NCI-H460 (cell line): ENCODE data around the gene IFIT2. TPM values are rescaled to one million over a fixed set of nuclear protein-coding genes. Genes with fewer than 3 reads are reported as not detected.
"Not testable (repeated sequence)": the region's sequence is repeated elsewhere in the genome, so short reads cannot be mapped to it uniquely, and the experiment has no call there.

ENCODE experiments used
- DNase-seq: peaks from one replicate; pipeline ENCODE4 v3.0.0-alpha.2; 2016; ENCODE audit warnings: low read depth; ENCODE audit errors: extremely low read depth
- total RNA-seq: library from RNA; depleted of rRNA; stranded (reverse); fragments of >200 nt; shearing (Covaris generic); gene quantifications from 2 replicates; pipeline ENCODE4 v1.2.3, GENCODE V29; 2014

Gene IFIT2
- total RNA-seq, 1 experiment from 2014 or later = 1.2 TPM

DNA sequence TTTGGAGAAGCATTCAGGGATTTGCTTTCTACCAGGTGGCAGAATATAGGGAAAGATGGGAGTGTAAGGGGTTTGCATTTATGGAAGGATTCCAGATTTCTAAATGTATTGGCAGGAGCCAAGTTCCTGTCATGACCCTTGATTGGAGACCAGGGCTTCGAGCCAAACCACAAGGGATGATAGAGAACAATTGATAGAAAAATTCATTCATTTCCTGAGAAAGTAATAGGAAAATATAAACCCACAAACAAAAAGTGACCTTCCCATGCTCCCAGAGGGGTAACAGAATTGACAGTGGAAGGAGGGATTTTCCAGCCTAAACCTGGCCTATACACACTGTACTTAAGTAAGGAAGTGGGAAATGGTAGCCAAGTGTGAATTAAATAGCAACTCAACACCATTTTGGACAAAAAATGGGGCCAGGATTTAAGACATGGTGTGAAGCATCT is 22.4 kb upstream of the IFIT2 start:
- no peak for DNase-seq

DNA sequence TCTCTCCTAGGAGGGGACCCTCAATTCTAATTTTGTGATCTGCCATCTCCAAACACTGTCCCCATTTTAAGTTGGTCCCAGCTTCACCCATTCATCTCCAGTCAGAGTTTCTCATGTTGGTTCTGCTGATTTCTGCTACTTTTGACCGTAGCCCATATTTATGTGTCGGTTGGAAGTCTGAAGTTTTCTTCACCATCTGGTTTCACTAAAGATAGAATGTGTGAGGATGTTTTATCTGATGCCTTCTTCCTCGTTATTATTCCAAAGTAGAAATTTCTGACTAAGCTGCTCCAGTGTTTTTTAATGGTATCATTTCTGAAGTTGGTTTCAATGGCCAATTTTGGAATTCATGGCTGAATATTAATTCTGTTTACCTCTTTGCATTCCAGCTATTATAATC is 21.3 kb upstream of the IFIT2 start:
- no peak for DNase-seq

DNA sequence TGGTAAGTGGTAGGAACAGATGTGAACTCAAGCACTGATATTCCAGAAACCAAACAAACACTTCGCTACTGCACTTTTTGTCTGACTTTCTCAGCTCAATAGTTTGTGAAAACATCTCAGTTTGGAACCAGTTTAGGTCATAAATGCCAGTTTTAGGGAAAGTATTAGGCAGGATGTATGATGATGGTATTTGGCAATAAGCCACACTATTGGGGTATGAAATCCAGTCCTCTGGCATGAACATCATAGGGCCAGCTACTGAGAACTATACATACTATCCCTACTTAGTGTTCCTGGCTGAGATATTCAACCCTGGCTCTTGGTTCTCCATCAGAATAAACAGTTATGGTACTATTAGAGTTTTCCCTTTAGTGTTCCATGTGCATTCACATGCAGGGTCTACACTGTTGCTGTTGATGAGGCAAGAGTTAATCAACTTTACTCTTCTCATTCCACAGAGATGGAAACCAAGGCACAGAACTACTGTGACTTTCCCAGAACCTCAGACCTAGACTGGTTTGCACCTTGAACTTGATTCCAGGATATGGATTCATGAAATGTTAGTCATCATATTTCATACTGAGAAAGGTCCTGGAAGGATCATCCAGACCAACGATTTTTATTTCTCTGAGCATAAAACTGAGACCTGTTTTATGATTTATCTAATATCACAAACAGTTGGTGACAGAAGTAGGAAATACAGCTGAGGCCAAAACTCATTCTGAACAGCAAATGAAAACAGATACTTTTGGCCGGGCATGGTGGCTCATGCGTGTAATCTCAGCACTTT is 20.0 kb upstream of the IFIT2 start:
- no peak for DNase-seq

DNA sequence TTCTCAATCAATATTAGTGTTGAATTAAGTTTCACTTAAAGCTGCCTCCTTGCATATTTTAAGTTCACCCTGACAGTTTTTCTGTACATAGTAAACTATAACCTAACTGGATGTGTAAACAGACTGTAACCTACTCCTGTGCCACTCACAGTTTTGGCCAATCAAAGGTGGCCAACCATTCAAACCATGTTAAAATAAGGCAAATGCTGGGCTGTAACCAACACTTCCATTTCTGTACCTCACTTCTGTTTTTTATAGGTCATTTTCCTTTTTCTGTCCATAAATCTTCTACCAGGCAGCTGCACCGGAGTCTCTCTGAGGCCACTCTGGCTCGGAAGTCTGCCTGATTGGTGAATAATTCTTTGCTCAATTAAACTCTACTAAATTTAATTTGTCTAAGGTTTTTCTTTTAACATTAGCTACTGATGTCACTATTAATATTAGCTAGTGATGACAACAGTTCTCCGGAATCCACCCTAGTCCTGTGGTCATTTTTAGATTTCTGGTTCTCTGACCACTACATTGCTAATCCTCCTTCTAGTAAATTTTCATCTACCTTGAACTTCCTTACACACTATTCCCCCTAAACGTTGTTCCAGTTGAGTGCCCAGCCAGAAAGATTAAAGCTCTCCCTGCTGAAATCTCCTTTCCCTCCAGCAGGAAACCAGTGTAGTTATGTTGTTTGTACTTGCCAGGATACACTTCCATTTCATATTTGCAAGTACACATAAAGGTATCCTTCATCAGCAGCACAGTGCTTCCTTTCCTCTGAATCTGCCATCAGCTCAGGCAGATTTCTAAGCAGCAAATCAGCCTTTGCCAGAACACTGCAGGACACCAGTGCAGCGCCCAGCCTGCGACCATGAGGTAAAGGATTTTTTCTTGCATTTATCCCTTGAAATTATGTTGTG is 18.6 kb upstream of the IFIT2 start:
- DNase-seq = no peak

DNA sequence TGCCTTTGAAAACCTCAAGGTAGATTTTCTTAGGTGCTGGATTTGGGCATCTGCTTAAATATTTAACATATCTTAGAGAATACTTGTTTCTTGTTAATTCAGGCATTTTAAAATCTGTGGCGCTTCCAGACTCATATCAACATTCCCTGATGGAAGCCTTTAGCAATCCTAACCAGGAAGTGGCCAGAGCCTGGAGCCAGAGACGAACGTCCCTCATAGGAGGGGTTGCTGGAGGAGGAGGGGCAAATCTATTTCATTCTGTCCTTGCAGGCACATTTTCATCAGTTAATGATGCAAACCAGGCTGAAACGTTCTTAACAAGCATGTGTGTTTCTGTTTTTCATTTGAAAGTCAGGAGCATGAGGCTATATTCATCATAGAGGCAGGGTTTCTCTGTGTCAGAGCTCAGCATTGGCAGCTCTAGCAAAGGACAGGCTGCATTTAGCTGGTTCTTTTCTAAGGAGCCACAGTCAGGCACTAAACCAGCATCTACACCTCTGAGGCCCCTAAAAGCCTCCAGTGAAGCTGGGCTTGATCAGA is 17.8 kb upstream of the IFIT2 start:
- peak; percentile 76 for DNase-seq

DNA sequence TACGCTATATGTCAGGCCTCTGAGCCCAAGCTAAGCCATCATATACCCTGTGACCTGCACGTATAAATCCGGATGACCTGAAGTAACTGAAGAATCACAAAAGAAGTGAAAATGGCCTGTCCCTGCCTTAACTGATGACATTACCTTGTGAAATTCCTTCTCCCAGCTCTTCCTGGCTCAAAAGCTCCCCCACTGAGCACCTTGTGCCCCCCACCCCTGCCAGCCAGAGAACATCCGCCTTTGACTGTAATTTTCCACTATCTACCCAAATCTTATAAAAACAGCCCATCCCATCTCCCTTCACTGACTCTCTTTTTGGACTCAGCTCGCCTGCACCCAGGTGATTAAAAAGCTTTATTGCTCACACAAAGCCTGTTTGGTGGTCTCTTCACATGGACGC is 17.1 kb upstream of the IFIT2 start:
- DNase-seq = not testable (repeated sequence)

DNA sequence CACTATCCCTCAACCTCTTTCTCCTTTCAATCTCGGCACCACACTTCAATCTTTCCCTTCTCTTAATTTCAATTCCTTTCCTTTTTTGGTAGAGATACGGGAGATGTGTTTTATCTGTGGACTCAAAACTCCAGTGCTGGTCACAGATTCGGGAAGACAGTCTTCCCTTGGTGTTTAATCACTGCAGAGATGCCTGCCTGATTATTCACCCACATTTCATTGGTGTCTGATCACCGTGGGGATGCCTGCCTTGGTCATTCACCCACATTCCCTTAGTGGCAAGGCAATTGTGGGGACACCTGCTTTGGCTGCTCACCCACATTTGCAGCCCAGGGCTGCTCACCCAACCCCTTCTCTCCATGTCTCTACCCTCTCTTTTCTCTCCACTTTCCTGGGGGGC is 16.5 kb upstream of the IFIT2 start:
- not testable (repeated sequence) for DNase-seq

DNA sequence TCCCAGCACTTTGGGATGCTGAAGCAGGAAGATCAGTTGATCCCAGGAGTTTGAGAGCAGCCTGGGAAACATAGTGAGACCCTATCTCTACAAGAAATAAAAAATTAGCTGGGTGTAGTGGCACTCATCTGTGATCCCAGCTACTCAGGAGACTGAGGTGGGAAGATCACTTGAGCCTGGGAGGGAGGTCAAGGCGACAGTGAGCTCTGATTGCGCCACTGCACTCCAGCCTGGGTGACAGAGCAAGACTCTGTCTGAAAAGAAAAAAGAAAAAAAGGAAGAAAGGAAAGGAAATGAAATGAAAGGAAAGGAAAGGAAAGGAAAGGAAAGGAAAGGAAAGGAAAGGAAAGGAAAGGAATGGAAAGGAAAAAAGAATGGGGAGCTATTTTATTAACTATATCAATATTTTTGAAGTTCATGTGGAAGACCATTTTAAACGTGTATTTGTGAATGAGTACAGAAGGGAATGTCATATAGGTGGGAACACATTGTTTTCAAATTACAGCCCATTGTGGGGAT is 7.1 kb upstream of the IFIT2 start:
- DNase-seq = no peak

DNA sequence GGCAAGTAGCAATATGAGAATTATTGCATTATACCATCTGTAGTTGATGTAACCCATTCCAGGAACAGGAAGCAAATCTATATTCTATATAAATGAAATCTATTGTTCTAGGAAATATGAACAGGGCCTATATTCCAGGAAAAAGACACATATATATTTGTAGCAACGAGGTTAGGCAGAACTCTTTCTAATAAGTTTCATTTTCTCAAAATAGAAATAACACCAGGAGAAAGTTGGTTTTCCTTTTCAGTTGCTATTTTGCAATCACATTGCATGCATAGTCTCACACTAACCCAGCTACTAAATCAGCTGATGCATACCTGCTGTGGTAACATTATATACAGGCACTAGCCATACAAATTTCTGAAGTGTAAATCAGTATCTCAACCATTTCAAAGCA is 6.2 kb upstream of the IFIT2 start:
- DNase-seq = no peak

DNA sequence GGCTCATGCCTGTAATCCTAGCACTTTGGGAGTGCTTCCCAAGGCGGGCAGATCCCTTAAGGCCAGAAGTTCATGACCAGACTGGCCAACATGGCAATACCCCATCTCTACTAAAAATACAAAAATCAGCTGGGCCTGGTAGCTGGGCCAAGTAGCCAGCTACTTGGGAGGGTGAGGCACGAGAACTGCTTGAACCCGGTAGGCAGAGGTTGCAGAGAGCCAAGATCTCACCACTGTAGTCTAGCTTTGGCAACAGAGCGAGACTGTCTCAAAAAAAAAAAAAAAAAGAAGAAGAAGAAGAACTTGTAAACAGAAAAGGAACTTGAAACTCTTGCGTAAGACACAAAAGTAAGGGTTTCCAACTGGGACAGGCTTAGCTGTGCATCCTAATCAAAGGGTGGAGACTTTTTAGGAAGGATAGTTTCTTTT is 5.6 kb upstream of the IFIT2 start:
- no peak for DNase-seq

DNA sequence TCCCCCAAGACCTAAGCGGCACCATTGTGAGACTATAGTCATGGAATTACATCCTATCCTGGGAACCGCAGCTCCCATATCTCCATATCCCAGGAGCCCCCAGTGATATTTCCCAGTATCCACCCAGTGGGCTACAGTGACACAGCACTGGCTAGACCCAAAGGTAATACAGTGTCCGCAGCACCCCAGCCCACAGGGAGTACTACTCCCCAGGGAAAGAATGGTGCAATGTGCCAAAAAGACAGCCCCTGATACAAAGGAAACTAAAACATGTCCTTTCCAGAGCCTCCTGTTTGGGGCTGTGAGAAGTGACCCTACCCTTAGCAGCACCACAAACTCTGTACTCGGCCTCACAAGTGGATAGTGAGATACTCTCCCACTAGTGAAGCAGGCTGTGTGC is 4.5 kb upstream of the IFIT2 start:
- DNase-seq = no peak

DNA sequence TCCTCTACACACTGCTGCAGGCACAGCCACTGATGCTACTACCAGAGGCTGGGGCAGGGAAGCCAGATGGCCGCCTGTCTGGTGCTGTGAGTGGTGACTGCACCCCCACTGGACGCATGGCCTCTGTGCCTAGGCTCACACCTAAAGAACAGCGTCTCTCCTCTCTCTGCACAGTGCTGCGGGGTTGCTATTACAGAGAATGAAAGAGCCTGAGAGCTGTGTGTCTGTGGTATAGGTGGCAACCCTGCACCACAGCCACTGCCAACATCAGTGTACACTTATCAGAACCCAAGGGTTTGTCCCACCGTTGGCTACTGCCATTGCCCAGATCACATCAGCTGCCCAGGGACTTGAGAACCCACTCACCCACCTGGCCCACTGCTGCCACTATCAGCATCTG is 4.1 kb upstream of the IFIT2 start:
- DNase-seq = no peak

DNA sequence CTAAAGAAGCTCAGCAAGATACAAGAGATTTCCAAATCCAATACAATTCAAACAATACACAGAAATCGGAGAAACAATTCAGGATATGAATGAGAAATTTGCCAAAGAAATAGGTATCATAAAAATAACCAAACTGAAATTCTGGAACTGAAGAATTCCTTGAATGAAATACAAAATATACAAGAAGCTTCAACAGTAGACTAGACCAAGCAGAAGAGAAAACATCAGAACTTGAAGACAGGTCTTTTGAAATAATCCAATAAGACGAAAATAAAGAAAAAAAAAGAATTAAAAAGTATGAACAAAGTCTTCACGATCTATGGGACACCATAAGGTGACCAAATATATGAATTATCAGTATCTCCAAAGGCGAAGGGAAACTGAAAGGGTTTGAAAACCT is 2.8 kb upstream of the IFIT2 start:
- DNase-seq = no peak

DNA sequence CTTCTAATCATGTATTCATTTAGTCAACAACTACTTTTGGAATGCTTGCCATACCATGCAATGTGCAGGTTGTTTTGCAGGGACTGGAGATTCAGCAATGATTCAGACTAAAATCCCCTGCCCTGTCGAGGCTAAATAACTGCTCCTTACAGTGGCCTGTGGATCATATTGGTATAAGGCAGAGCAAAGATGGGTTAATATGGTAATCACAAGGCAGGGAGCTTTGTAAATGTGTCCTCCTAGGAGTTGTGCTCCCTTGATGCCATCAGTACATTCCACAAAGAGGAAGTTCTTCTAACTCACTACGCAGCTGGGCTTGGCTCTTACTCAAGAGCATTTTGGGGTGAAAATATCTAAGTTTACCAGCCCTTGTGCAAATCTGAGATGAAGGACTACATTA is 614 bp upstream of the IFIT2 start:
- DNase-seq = no peak

DNA sequence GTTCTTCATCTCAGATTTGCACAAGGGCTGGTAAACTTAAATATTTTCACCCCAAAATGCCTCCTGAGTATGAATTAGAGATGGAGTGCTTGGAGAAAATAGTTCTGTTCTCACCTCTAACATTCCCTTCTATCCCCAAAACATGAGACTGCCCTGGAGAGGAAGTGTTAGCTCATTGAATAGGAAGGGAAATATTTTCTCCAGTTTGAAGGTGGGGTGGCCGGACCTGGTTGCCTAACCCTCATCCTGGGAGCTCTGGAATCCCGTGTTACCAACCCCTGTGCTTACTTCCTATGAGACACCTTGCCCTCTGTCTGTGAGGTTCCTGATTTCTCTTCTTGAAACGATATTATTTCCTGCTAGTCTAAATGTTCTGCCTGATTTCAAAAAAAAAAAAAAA is 779 bp downstream of the IFIT2 start:
- DNase-seq = no peak

DNA sequence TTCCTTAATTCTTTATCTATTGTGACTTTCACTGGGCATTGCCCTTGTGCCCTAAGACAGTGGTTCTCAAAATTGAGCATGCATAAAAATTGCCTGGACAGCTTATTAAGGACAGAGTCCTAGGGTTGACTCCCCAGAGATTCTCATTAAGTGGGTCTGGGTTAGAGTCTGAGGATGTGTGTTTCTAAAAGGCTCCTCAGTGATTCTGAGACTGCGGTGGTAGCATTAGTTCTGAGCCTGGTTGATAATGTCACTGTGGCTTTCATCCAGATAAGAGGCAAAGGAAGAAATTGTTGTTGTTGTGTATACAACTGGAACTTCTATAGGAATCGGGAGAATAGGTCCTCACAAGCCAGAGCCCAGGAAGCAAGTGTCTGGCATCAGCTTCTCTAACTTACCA is 1.3 kb downstream of the IFIT2 start:
- DNase-seq = no peak

DNA sequence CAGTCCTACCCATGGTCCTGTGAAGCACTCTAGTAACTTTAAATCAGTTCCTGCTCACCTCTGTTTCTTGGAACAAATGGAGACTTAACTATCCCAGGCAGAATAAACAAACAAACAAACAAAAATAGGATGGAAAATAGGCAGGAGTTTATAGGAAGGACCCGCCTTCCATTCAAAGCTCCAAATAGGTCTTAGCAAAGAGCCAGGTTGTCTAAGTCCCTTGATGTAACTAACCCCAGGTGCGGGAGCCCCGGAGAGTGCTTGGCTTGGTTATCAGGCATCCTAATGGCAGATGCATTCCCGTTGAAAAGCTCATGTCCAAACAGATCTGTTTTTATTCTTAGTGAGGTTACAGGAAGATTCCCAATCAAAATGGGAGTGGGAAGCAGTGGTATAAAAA is 2.2 kb downstream of the IFIT2 start:
- DNase-seq = no peak

DNA sequence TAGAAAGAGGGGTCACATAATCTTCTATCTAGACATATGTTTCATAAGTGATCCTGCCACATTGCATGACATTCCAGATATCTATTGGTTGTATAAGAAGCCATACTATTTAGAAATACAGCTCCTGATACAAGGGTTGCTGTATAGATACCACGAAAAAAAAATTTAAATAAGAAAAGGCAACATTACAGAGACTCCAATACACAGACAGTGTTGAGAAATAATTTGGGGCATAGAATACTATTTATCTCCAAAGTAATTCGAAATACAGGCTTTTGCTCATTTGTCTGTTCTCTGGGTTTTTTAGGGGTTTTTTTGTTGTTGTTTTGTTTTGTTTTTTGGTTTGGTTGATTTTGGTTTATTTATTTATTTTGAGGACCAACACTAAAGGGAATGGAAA is 2.6 kb downstream of the IFIT2 start:
- DNase-seq = no peak

DNA sequence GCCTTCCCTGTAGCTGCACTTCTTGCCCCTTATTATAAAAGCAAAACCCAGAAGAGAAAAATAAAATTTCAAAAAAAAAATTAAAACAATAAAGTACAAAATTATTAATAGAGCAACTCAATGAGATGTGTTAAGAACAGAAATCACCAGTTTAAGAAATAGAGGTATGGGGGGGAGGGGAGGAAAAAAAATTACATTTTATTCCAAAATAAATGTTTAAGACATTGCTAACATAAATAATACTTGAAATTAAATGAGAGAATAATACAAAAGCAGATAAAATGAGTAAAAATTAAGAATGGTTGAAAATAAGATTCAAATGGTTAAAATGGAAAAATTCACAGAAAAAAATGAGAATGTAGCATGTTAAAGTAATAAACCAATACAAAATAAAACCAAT is 3.1 kb downstream of the IFIT2 start:
- no peak for DNase-seq

DNA sequence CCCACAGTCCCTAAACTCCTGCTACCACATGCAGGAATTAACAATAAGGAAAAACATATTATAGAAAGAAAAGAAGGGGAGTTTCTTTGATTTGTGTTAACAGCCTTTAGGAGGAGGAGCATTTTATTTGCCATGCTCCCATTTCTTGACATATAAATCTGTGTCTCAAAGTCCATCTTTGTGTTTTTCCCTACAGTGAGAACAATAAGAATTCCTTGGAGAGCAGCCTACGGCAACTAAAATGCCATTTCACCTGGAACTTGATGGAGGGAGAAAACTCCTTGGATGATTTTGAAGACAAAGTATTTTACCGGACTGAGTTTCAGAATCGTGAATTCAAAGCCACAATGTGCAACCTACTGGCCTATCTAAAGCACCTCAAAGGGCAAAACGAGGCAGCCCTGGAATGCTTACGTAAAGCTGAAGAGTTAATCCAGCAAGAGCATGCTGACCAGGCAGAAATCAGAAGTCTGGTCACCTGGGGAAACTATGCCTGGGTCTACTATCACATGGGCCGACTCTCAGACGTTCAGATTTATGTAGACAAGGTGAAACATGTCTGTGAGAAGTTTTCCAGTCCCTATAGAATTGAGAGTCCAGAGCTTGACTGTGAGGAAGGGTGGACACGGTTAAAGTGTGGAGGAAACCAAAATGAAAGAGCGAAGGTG is 4.1 kb downstream of the IFIT2 start:
- DNase-seq = no peak
